Transverse colon (tissue), 4 donors: ENCODE results near the gene CLSTN2. TPM values are rescaled to one million over a fixed set of nuclear protein-coding genes. Genes with fewer than 3 reads are reported as not detected.

Experiments
- DNase-seq: peaks from one replicate; pipeline ENCODE4 v3.0.0-alpha.2; 2019
- H3K27ac ChIP-seq, 4 donors: fragments of 200-600 bp; sonication (generic); 2 replicates each; pipeline ENCODE4 v1.5.1; 2016 to 2018; ENCODE audit warnings: inconsistent platforms in 4 of 4
- H3K27me3 ChIP-seq: fragments of 200-600 bp; sonication (generic); 2 replicates; pipeline ENCODE4 v1.5.1; 2017; ENCODE audit warnings: inconsistent platforms
- H3K36me3 ChIP-seq, 4 donors: fragments of 200-600 bp; sonication (generic); 2 replicates each; pipeline ENCODE4 v1.5.1; 2017 to 2019; ENCODE audit warnings: inconsistent platforms in 4 of 4
- H3K4me1 ChIP-seq, 4 donors: fragments of 200-600 bp; sonication (generic); 2 replicates each; pipeline ENCODE4 v1.5.1; 2017 to 2020; ENCODE audit warnings: inconsistent platforms in 4 of 4
- H3K4me3 ChIP-seq, 4 donors: fragments of 200-600 bp; sonication (generic); 1 replicate in 1 of 4; 2 replicates in 3 of 4; pipeline versions ENCODE4 v1.5.1 to v1.6.1; 2017 to 2019; ENCODE audit warnings: inconsistent platforms in 4 of 4
- H3K9me3 ChIP-seq, 2 donors: fragments of 200-600 bp; sonication (generic); 2 replicates each; pipeline ENCODE4 v1.5.1; 2017 to 2019; ENCODE audit warnings: inconsistent platforms in 2 of 2
- EP300 ChIP-seq: sonication (generic); formaldehyde crosslinking; IDR thresholded peaks from one replicate; pipeline ENCODE4 v1.6.1; 2017; ENCODE audit warnings: antibody characterized with exemption, low read depth
- POLR2A ChIP-seq: fragments of 450-650 bp; IDR thresholded peaks from one replicate; pipeline ENCODE4 v1.6.1; 2016; ENCODE audit warnings: antibody characterized with exemption, mild to moderate bottlenecking, moderate library complexity
- POLR2AphosphoS5 ChIP-seq, 3 donors: sonication (generic); formaldehyde crosslinking; IDR thresholded peaks; one replicate each; pipeline ENCODE4 v1.6.1; 2016; ENCODE audit warnings: antibody characterized with exemption in 3 of 3
- WGBS, 2 donors: methylation state at CpG; one replicate each; pipeline ENCODE4 v1.1.5; 2018; ENCODE audit warnings: low coverage in 1 of 2; 5-methylcytosine and 5-hydroxymethylcytosine counted together
- in situ Hi-C, 4 donors: fragments of 200-750 bp; cut with MboI; loops; one replicate each; pipeline versions ENCODE4 v1.15.0 to v1.15.1; 2017; ENCODE audit warnings: low sequenced_read_pairs in 3 of 4, low pct_ligation_motif_present in 1 of 4, low pct_unique_long_range_greater_than_20kb in 1 of 4
- intact Hi-C: fragments of 100-400 bp; cut with DNase I; formaldehyde crosslinking; loops from one replicate; pipeline ENCODE4 v1.15.1; 2023; ENCODE audit warnings: low total_unique reads
- total RNA-seq, 4 donors: library from RNA; depleted of rRNA; stranded (reverse); fragments of >200 nt; gene quantifications; one replicate each; pipeline ENCODE4 v1.1.0, GENCODE V29; 2016
- TF ChIP-seq, protein P1 (sequence below), 5 experiments: fragments of 200-600 bp in 3 of 5; fragments of 450-650 bp in 2 of 5; sonication (generic) in 3 of 5; IDR thresholded peaks; 1 replicate in 2 of 5; 2 replicates in 3 of 5; pipeline ENCODE4 v1.5.1; 2016 to 2017; ENCODE audit warnings: antibody characterized with exemption in 5 of 5, inconsistent platforms in 3 of 5, mild to moderate bottlenecking in 2 of 5, moderate library complexity in 1 of 5

Gene CLSTN2
- total RNA-seq, 4 donors from 2014 or later: 0.60 to 9.0 (median 2.2) TPM

DNA sequence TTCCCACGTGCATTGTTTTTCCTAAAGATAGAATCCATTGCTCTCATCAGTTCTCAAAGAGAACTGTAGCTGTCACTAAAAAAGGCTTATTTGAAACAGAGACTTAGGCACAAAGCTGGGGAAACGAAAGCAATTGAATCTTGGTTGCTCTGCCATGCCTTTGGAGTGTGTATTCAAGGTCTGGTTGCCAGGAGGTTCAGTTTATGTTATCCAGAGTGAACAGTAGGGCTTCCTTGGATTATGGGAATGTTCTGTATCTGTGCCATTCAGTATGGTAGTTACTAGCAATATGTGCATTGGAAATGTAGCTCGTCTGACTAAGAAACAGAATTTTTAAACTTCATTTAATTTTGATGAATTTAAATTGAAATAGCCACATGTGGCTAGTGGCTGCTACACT is 50.6 kb downstream of the CLSTN2 start:
- H3K36me3 ChIP-seq: no peaks in the 10 kb centered on the region
- no peaks in the 10 kb centered on the region for H3K9me3 ChIP-seq
- DNase-seq: no peak
- 60 to 67% methylated on average over 1 to 3 of the region's 3 CpGs for WGBS, 2 donors
- no peak overlapping the region for H3K27ac ChIP-seq
- H3K4me1 ChIP-seq: no peaks in the 10 kb centered on the region
- in situ Hi-C loops (no loop called here), intact Hi-C loops (no loop called here)
- H3K4me3 ChIP-seq: no peak overlapping the region
- no peaks in the 10 kb centered on the region for H3K27me3 ChIP-seq
- TF ChIP-seq POLR2A: no peak
- TF ChIP-seq, protein P1, sequence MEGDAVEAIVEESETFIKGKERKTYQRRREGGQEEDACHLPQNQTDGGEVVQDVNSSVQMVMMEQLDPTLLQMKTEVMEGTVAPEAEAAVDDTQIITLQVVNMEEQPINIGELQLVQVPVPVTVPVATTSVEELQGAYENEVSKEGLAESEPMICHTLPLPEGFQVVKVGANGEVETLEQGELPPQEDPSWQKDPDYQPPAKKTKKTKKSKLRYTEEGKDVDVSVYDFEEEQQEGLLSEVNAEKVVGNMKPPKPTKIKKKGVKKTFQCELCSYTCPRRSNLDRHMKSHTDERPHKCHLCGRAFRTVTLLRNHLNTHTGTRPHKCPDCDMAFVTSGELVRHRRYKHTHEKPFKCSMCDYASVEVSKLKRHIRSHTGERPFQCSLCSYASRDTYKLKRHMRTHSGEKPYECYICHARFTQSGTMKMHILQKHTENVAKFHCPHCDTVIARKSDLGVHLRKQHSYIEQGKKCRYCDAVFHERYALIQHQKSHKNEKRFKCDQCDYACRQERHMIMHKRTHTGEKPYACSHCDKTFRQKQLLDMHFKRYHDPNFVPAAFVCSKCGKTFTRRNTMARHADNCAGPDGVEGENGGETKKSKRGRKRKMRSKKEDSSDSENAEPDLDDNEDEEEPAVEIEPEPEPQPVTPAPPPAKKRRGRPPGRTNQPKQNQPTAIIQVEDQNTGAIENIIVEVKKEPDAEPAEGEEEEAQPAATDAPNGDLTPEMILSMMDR (IDR thresholded peaks at IDR 0.05): no peak
- TF ChIP-seq POLR2AphosphoS5 (IDR thresholded peaks at IDR 0.05): no peak
- TF ChIP-seq EP300: no peak

DNA sequence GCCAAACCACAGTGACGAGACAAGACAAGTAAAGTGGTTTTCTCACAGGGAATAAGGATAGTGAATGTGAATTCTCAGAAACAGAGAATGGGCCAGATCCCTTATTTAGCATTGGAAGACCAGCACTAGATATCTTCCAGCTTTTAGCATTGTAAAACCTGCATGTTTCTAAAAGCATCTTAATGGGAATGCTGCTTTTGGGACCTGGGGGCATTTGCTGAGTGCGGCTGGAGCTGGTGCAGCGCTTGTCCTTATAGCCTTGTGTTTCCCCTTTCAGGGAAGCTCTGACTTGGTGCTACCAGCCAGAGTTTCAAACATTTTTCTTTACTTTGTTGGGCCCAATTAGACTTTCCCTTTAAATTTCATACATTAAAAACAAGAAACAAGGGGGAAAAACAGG is 52.9 kb downstream of the CLSTN2 start:
- TF ChIP-seq, protein P1 (IDR thresholded peaks at IDR 0.05): no peak
- TF ChIP-seq EP300 (no peak), POLR2A (no peak), POLR2AphosphoS5 (IDR thresholded peaks at IDR 0.05) (no peak)
- Histone ChIP-seq H3K27ac (no peak overlapping the region), H3K4me1 (no peaks in the 10 kb centered on the region), H3K9me3 (no peaks in the 10 kb centered on the region), H3K36me3 (no peaks in the 10 kb centered on the region), H3K27me3 (no peaks in the 10 kb centered on the region), H3K4me3 (no peak overlapping the region)
- in situ Hi-C loops: no loop called here
- 85 to 88% methylated on average over 3 of the region's 3 CpGs for WGBS, 2 donors
- DNase-seq: no peak
- intact Hi-C loops: no loop called here

DNA sequence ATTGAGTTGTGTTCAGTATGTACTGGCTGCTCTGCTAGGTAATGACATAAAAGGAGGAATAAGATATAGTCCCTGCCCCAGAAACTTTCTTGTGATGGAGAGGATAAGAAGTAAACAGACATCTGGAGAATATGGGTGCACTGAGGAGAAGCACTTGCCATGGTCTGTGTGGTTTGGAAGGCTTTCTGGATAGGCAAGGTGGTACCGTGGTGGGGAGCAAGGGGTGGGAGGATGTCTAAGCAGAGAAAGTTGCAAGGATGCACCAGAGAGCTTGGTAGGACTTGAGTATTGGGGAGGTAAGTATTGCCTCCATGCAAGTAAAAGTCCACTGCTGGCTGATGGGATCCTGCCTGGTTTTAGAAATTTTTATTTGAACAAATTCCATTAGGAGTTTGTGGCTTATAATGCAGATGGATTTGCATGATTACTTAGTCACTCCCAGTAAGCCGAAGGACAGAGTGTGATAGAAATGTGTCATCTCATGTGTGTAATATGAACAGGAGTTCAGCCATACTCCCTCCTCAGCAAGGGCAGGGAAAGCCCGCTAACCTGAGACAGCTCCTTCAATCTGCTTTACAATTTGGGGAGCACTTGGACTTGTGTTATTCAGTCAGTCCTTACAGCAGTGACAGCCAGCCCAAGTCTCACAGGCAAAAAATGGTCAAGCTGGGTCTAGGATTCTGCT is 53.6 kb downstream of the CLSTN2 start:
- in situ Hi-C loops: no loop called here
- H3K4me1 ChIP-seq: no peaks in the 10 kb centered on the region
- no peak overlapping the region for H3K4me3 ChIP-seq
- intact Hi-C loops: no loop called here
- H3K9me3 ChIP-seq: no peaks in the 10 kb centered on the region
- H3K27ac ChIP-seq: no peak overlapping the region
- no peaks in the 10 kb centered on the region for H3K27me3 ChIP-seq
- DNase-seq: no peak
- no peaks in the 10 kb centered on the region for H3K36me3 ChIP-seq
- TF ChIP-seq, protein P1 (IDR thresholded peaks at IDR 0.05): no peak
- TF ChIP-seq EP300 (no peak), POLR2AphosphoS5 (IDR thresholded peaks at IDR 0.05) (no peak), POLR2A (no peak)
- 64 to 75% methylated on average over 1 to 3 of the region's 3 CpGs for WGBS, 2 donors

DNA sequence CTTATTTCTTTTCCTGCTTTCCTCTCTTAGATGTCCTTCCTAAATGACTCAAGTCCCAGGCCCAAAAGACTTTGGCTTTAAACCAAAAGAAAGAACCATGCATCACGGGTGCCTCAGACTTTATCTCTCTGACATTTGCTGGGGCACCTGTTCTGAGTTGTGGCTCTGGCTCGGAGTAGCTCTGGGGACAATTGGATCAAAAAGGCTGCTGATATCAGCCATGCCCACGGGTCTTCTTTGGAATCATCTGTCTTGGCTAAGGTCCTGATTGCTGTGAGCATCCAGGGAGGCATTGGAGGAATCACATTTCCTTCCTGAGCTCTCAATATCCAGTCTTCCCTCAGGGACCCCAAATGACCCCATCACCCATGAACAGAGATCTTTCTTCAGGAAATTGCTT is 59.9 kb downstream of the CLSTN2 start:
- no peak for DNase-seq
- H3K4me3 ChIP-seq: no peak overlapping the region
- intact Hi-C loops (no loop called here), in situ Hi-C loops (no loop called here)
- no peaks in the 10 kb centered on the region for H3K36me3 ChIP-seq
- no peak for TF ChIP-seq EP300
- TF ChIP-seq, protein P1 (IDR thresholded peaks at IDR 0.05): no peak
- TF ChIP-seq POLR2AphosphoS5 (IDR thresholded peaks at IDR 0.05): no peak
- TF ChIP-seq POLR2A: no peak
- no peak overlapping the region for H3K27ac ChIP-seq
- 0 to 50% methylated on average over 1 to 3 of the region's 3 CpGs for WGBS, 2 donors
- no peaks in the 10 kb centered on the region for H3K27me3 ChIP-seq
- no peaks in the 10 kb centered on the region for H3K4me1 ChIP-seq
- no peaks in the 10 kb centered on the region for H3K9me3 ChIP-seq
